Stimulated activated CD4-positive, alpha-beta T cell treated with anti-CD3 and anti-CD28 coated beads, Interleukin-1b, Interleukin-23, amount 100 ng/mL, for 1 hour (primary cell): ENCODE results near the gene MOB3A.

Experiments used
- DNase-seq, 2 donors: peaks; one replicate each; pipeline ENCODE4 v3.0.0-alpha.2; 2020; ENCODE audit warnings: low read depth in 2 of 2

Gene MOB3A

GRCh38 chr19:2081873-2082810, 14.0 kb downstream of the MOB3A start:
- DNase-seq: no peak

- no peak for DNase-seq
Measured at GRCh38 chr19:2080336-2080988, 15.7 kb downstream of the MOB3A start.

- no peak for DNase-seq
Measured at GRCh38 chr19:2079865-2080301, 16.2 kb downstream of the MOB3A start.

GRCh38 chr19:2079076-2079864, 16.9 kb downstream of the MOB3A start:
- no peak for DNase-seq

GRCh38 chr19:2077833-2078619, 18.1 kb downstream of the MOB3A start:
- DNase-seq: no peak

- DNase-seq: no peak
Measured at GRCh38 chr19:2077398-2077797, 18.7 kb downstream of the MOB3A start.

GRCh38 chr19:2076526-2076944, 19.6 kb downstream of the MOB3A start:
- DNase-seq: no peak

- DNase-seq: no peak
Measured at GRCh38 chr19:2072757-2073551, 23.2 kb downstream of the MOB3A start.

- DNase-seq: no peak
Measured at GRCh38 chr19:2070986-2071673, 25.0 kb downstream of the MOB3A start.

GRCh38 chr19:2070436-2070827, 25.7 kb downstream of the MOB3A start:
- DNase-seq: no peak

GRCh38 chr19:2064788-2065524, 31.2 kb downstream of the MOB3A start:
- DNase-seq: no peak

- no peak for DNase-seq
Measured at GRCh38 chr19:2064395-2064787, 31.7 kb downstream of the MOB3A start.

GRCh38 chr19:2063824-2064223, 32.3 kb downstream of the MOB3A start:
- no peak for DNase-seq

GRCh38 chr19:2062770-2063169, 33.4 kb downstream of the MOB3A start:
- DNase-seq: no peak

GRCh38 chr19:2062389-2062729, 33.8 kb downstream of the MOB3A start:
- no peak for DNase-seq

- DNase-seq: peak; percentile 99
Measured at GRCh38 chr19:2061495-2062388, 34.4 kb downstream of the MOB3A start.

- no peak for DNase-seq
Measured at GRCh38 chr19:2060884-2061494, 35.1 kb downstream of the MOB3A start.
